22Rv1 (cell line): Measurements from ENCODE around the gene HLCS.

Experiments used
- CTCF ChIP-seq: fragments of 450-650 bp; IDR thresholded peaks from 2 replicates; pipeline ENCODE4 v1.5.1; 2017; ENCODE audit warnings: mild to moderate bottlenecking
- ZFX ChIP-seq: fragments of 450-650 bp; IDR thresholded peaks from 2 replicates; pipeline ENCODE4 v1.6.1; 2017; ENCODE audit warnings: antibody characterized with exemption, borderline replicate concordance

GRCh38 chr21:36806103-36806502 lies 160.4 kb downstream of the HLCS start:
- TF ChIP-seq CTCF = no peak
- TF ChIP-seq ZFX = no peak
